Heart right ventricle (tissue), 16 donors: ENCODE data around the gene SUSD3. TPM values are rescaled to one million over a fixed set of nuclear protein-coding genes. Genes with fewer than 3 reads are reported as not detected.

Experiments
- ATAC-seq, 8 donors: fragments of 200-7000 bp; cut with Tn5 transposase; one replicate each; pipeline ENCODE4 v1.9.1; 2020; ENCODE audit warnings: mild to moderate bottlenecking in 8 of 8, moderate library complexity in 8 of 8, moderate number of reproducible peaks in 1 of 8
- DNase-seq, 2 donors: peaks; one replicate each; pipeline ENCODE4 v3.0.0-alpha.2; 2020
- H3K27ac ChIP-seq, 10 donors: fragments of 200-600 bp; sonication (generic) in 2 of 10; one replicate each; pipeline versions ENCODE4 v1.5.0 to v1.8.0; 2020 to 2022; ENCODE audit warnings: mild to moderate bottlenecking in 3 of 10
- H3K27me3 ChIP-seq, 7 donors: fragments of 200-600 bp; one replicate each; pipeline ENCODE4 v1.8.0; 2021 to 2022; ENCODE audit warnings: mild to moderate bottlenecking in 2 of 7
- H3K36me3 ChIP-seq, 9 donors: fragments of 200-600 bp; sonication (generic) in 1 of 9; one replicate each; pipeline versions ENCODE4 v1.5.0 to v1.8.0; 2020 to 2022; ENCODE audit warnings: mild to moderate bottlenecking in 2 of 9
- H3K4me1 ChIP-seq, 9 donors: fragments of 200-600 bp; sonication (generic) in 1 of 9; one replicate each; pipeline versions ENCODE4 v1.5.0 to v1.8.0; 2020 to 2022; ENCODE audit warnings: mild to moderate bottlenecking in 4 of 9
- H3K4me3 ChIP-seq, 10 donors: fragments of 200-600 bp; sonication (generic) in 2 of 10; one replicate each; pipeline versions ENCODE4 v1.5.0 to v1.8.0; 2020 to 2022; ENCODE audit warnings: mild to moderate bottlenecking in 7 of 10, moderate library complexity in 2 of 10
- H3K9me3 ChIP-seq, 11 donors: fragments of 200-600 bp in 10 of 11; sonication (generic) in 2 of 11; one replicate each; pipeline versions ENCODE4 v1.5.0 to v1.8.0; 2013 to 2022; ENCODE audit warnings: mild to moderate bottlenecking in 2 of 11, control low read depth in 1 of 11, moderate library complexity in 1 of 11
- CTCF ChIP-seq, 9 donors: fragments of 200-600 bp; sonication (generic) in 2 of 9; IDR thresholded peaks; one replicate each; pipeline versions ENCODE4 v1.5.0 to v1.8.0; 2021 to 2022; ENCODE audit warnings: antibody characterized with exemption in 9 of 9, mild to moderate bottlenecking in 5 of 9, moderate library complexity in 1 of 9
- WGBS, 2 donors: extraction: QIAGEN DNeasy Blood & Tissue Kit; methylation state at CpG; one replicate each; pipeline ENCODE4 v1.1.7; 2013; ENCODE audit warnings: inconsistent platforms in 1 of 2; 5-methylcytosine and 5-hydroxymethylcytosine counted together
- intact Hi-C, 10 donors: fragments of 100-400 bp; cut with DNase I; formaldehyde crosslinking; loops; one replicate each; pipeline versions ENCODE4 v1.11.1 to v1.14.2; 2022
- polyA plus RNA-seq, 2 donors: library from polyadenylated mRNA; stranded (reverse); fragments of 200-250 nt; gene quantifications; one replicate each; pipeline ENCODE4 v1.2.3, GENCODE V29; 2013
- total RNA-seq, 10 donors: library from RNA; stranded (reverse); fragmentation: NEBNext Ultra II Directional in 3 of 10; extraction: Animal tissue kit (Norgen Biotek cat#: 25700) in 3 of 10; gene quantifications; one replicate each; pipeline versions ENCODE4 v1.2.1 to v1.2.4, GENCODE V29; 2021 to 2023
- donor health status: Arrhythmogenic right ventricular cardiomyopathy.
- donor health status: ischemic (EF 13 %, LVEDD 7.1; RV severe dilation, severe dysfunction).
- donor health status: healthy with polysubstance abuse.
- donor health status: DM: no; HTN: yes; CAD: no.
- donor health status: DM: no; HTN: no; CAD: no.
- donor health status: ischemic (EF 25% LVEDD 6.9; RV normal size, moderate dysfunction).
- donor health status: ischemic (EF 25% LVEDD 5.7; RV mildly dilated, moderate dysfunction).
- donor health status: healthy.
- donor health status: DM: yes; HTN: yes; CAD: no.
- donor health status: Ischemic cardiomyopathy.
- donor health status: ischemic (EF 35%, LVEDD 5.7; RV mildly dilated, moderate dysfunction).
- donor health status: nonischemic (EF 11% LVEDD 7.7; RV severe dilation, severe dysfunction).
- donor health status: DM: yes; HTN: yes; CAD: no.
- donor health status: PGD.
- donor health status: ischemic (EF 29% LVEDD 5.4; RV normal size, mild dysfunction).
- donor health status: nonischemic (EF 23%, LVEDD 6.1; RV moderate dilation, normal function).

The SUSD3 gene
- total and polyA plus RNA-seq, 12 donors = 0.40 to 2.1 (median 0.79) TPM; not detected in 1

- H3K36me3 ChIP-seq = peaks cover 0 to 50% (median 0%) of the 10 kb centered on the region in 9 donors
- H3K4me3 ChIP-seq = no peak overlapping the region
- no peak for TF ChIP-seq CTCF (IDR thresholded peaks at IDR 0.05)
- H3K27me3 ChIP-seq = no peaks in the 10 kb centered on the region
- no peaks in the 10 kb centered on the region for H3K9me3 ChIP-seq
- intact Hi-C loops = no loop called here
- H3K4me1 ChIP-seq = peaks cover 0 to 54% (median 0%) of the 10 kb centered on the region in 9 donors
- 88 to 91% methylated on average over 19 of the region's 19 CpGs for WGBS, 2 donors
- H3K27ac ChIP-seq = no peak overlapping the region
- ATAC-seq = no peak
- no peak for DNase-seq
Measured at GRCh38 chr9:93035106-93035660, 23.3 kb upstream of the SUSD3 start.

DNA sequence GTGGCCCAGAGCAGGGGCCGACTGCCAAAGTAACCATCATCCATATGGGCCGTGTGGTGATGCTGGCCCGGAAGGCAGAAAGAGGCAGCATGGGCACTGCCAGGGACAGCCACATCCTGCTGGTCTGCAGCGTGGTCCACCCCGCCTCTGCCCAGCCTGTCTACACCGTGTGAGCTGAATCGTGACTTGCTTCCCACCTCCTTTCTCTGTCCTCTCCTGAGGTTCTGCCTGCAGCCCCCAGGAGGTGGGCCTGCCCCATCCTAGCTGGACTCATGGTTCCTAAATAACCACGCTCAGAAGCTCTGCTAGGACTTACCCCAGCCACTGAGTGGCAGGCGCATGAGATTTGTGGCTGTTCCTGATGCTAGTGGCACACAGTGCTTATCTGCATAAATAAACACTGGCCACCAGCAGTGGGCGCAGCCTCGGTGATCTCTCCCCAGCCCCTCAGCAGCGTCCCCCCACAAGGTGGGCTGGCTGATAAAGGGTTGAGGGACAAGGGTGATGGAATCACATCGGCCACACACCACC lies 22.6 kb upstream of the SUSD3 start:
- Histone ChIP-seq H3K36me3 (peaks cover 0 to 43% (median 0%) of the 10 kb centered on the region in 9 donors), H3K9me3 (no peaks in the 10 kb centered on the region), H3K27ac (no peak overlapping the region), H3K27me3 (no peaks in the 10 kb centered on the region), H3K4me1 (peaks cover 0 to 54% (median 0%) of the 10 kb centered on the region in 9 donors), H3K4me3 (no peak overlapping the region)
- DNase-seq (no peak), ATAC-seq (no peak)
- WGBS, 2 donors = 79 to 81% methylated on average over 13 of the region's 13 CpGs
- intact Hi-C loops = no loop called here
- TF ChIP-seq CTCF (IDR thresholded peaks at IDR 0.05) = no peak

DNA sequence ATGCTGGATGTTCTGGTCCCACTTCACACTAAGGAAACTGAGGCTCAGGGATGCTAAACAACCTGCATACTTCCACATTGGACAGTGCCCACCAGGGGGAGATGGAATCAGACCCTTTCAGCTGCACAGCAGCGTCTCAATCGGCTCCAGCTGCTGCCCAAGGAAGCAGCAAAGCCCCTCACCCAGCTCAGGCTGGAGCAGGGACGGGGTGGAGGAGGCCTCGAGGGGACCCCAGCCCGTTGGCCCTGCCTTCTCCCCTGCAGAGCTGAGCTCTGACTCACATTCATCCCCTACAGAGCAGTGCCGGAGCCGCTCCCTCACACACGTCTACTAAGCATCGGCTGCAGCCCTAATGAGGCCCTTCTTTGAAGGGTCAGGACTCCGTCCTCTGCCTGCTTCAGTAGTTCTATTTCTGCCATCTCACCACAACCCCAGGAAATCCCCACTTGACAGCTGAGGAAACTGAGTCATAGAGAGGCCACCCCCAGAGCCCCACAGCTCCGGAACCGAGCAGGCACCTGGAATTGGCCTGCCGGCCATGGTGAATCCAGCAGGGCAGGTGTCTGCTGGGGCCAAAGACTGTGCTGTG lies 21.5 kb upstream of the SUSD3 start:
- H3K36me3 ChIP-seq = peaks cover 0 to 34% (median 0%) of the 10 kb centered on the region in 9 donors
- no peak for DNase-seq
- no peaks in the 10 kb centered on the region for H3K9me3 ChIP-seq
- WGBS, 2 donors = 77 to 83% methylated on average over 13 of the region's 13 CpGs
- no peaks in the 10 kb centered on the region for H3K27me3 ChIP-seq
- peaks cover 0 to 49% (median 0%) of the 10 kb centered on the region in 9 donors for H3K4me1 ChIP-seq
- H3K27ac ChIP-seq = peak overlapping the region in 1 of 10 donors; percentile 73
- ATAC-seq = peak in 1 of 8 donors; percentile 6
- intact Hi-C loops = no loop called here
- H3K4me3 ChIP-seq = no peak overlapping the region
- no peak for TF ChIP-seq CTCF (IDR thresholded peaks at IDR 0.05)

- Histone ChIP-seq H3K27me3 (no peaks in the 10 kb centered on the region), H3K27ac (peak overlapping the region in 1 of 10 donors; percentile 73), H3K9me3 (no peaks in the 10 kb centered on the region), H3K4me1 (peaks cover 0 to 44% (median 0%) of the 10 kb centered on the region in 9 donors), H3K36me3 (peaks cover 0 to 29% (median 0%) of the 10 kb centered on the region in 9 donors), H3K4me3 (no peak overlapping the region)
- no peak for TF ChIP-seq CTCF (IDR thresholded peaks at IDR 0.05)
- intact Hi-C loops = no loop called here
- peak in 5 of 8 donors; percentile 21 to 56 (median 36) for ATAC-seq
- WGBS, 2 donors = 85 to 87% methylated on average over 13 of the region's 13 CpGs
- no peak for DNase-seq
Measured at GRCh38 chr9:93037476-93037971, 21.0 kb upstream of the SUSD3 start.
